ENCODE results near the gene DNAJC11.
"Not testable (repeated sequence)": the region's sequence is repeated elsewhere in the genome, so short reads cannot be mapped to it uniquely, and the experiment has no call there.

DNAJC11 gene

DNA sequence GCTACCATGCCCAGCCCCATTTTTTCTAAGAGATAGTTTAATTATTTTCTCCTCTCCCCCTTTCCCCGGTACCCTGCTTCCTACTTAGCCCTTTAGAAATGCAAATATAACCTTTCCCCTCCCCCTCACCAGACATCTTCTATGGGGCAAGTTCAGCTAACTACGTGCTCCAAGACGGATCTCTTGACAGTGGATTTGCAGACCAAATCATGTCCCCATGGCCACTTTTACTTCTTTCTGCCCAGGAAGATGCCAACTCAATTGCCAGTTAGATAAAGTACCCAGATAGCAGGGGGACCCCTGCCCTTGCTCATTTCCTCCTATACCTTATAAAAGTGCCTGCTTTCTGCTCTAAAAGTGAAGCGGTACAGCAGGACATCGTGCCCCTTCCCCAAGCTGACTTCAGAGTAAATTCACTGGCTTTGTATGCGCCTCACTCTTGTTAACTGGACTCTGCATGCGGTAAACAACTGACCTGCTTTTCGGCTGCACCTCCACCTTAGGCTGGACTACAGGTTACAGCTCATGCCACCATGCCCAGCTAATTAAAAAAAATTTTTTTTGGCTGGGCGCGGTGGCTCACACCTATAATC is 7.4 kb downstream of the DNAJC11 start:
- DNase-seq: no peak

DNA sequence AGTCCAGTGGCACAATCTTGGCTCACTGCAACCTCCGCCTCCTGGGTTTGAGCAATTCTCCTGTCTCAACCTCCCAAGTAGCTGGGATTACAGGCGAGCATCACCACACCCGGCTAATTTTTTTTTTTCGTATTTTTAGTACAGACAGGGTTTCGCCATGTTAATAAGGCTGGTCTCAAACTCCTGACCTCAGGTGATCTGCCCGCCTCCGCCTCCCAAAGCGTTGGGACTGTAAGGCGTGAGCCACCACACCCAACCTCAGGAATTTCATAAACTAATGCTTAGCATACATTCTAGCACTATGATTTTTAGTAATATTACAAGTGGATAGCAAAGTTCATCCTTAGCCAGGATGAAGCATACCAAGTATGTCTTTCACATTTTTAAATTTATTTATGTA is 8.7 kb downstream of the DNAJC11 start:
- no peak for DNase-seq

DNA sequence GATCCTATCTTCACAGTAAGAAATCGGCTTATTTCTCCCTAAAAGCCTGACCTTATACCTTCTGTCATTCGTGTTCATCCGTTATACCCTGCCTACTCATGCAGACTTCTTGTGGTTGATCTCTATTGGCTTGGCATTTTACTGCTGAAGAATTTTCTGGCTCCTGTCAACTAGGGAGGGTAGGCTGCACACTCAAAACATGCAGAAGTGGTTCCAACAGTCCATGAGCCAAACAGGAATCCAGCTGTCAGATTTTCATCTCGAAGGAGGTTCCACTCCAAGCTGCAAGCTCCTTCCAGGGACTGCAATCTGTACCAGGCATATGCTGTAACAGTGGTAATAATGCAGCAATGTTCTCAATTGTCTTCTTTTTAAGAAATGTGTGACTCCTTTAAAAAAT is 10.1 kb downstream of the DNAJC11 start:
- DNase-seq: no peak

DNA sequence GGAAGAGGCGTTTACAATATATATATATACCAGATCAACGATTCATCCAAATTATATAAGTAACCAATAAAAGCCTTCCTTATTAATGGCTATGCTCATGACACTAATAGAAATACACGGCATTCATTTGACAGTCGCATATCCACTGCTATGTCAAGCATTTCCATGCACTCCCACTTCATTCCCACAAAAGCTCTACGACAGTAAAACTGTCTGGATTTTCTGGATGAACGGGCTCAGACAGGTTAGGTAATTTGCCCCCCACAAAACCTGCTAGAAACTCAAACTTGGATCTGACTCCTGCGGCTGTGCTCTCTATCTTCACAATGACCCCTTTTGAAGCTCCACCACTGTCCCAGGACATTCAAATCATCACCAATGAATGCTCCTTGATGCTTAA is 11.4 kb downstream of the DNAJC11 start:
- no peak for DNase-seq

DNA sequence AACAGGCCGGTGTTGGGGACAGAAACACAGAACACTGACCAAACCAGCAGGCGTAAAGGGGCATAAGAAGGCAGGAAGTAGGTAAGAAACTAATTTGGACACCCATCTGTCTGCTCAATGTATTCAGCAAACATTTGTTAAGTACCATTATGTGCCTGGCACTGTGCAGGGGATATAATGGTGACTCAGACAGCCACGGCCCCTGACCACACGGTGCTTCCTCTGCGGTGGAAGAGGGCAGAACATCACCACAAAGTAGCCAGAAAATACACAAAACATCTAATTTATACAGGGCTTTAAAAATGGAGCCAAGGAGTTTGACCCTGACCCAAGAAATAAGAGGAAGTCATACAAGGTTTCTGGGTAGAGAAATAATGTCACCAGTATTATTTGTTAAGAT is 12.9 kb downstream of the DNAJC11 start:
- no peak for DNase-seq

DNA sequence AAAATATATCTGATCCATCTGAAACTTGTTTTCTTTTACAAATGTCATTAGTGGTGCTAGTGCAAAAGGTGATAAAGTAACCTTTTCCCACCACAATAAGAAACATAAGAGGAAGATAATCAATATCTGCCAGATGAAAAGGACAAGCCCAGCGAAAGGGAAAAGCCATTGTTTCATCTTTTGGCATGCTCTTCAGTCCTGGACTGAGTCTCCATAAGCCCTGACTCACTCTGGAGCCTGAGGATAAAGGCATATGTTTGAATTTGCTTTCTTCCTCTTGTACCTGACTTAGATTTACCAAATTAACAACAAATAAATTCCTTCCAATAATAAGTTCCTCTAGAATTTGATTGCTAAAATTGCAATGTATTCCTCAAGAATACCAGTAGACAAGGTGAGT is 13.6 kb downstream of the DNAJC11 start:
- DNase-seq: no peak

DNA sequence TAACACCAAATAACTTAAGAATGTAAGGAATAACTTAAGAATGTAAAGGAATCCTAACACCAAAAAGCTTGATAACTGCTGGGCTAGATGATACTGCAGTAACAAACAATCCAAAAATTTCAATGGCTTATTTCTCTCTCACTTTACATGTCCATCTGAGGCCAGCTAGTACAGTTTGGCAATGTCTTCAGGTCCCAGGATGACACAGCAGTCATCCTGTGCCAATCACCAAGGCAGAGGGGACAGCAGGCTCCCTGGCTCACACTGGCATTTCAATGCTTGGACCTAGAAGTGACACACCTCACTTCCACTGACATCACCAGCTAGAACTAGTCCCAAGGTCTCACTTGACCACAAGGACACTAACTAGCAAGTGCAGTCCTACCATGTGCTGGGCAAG is 15.3 kb downstream of the DNAJC11 start:
- no peak for DNase-seq

DNA sequence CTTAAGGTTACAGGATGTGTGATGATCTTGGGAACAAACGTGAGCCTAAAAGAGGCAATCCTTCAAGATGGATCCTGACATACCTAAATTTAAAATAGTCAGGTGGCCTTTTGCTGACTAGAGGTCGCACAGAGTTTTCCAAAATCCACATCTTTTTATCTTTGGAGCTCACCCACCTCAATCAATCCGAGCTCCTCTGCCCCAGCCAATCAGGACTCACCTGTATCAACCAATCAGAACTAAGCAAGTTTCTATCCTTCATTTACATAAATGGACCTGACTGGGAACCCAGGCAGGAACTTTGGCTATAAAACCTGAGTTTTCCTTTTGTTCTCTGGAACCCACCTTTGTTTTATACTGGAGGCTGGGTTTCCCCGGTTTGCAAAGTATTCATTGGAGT is 16.2 kb downstream of the DNAJC11 start:
- DNase-seq: no peak

DNA sequence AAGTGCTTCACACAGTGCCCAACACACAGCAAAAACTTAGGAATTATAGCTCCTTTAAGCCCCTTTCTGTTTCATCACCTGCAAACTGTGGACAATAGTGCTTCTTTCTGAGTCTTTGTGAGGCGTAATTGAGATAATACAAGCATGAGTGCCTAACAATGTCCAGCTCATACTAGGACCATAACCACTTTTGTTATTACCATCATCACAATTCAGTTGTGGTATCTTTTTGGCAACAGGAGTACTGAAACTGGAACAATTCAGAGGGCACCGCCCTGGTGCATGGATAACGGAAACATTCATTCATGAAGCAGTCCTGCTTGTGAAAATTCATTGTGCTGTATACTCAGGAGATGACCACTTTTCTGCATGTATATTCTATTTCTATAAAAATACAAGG is 18.2 kb downstream of the DNAJC11 start:
- no peak for DNase-seq

DNA sequence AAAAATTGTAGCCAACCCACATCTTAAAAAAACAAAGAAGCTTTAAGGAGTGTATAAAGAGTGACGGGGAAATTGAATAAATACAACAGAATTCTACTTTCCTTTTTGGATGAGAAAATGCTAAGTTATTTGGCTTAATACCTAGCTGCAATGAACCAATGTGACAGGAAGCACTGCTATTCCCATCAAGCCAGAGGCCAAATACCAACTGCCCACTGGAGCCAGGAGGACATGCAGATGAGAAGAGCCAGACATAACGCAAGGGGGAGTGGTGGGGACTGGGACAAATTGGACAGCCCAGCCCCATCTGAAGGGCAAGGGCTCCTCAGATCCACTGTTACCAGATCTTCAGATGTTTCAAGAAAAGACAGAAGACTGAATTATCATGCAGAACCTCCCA is 25.7 kb downstream of the DNAJC11 start:
- DNase-seq: no peak

DNA sequence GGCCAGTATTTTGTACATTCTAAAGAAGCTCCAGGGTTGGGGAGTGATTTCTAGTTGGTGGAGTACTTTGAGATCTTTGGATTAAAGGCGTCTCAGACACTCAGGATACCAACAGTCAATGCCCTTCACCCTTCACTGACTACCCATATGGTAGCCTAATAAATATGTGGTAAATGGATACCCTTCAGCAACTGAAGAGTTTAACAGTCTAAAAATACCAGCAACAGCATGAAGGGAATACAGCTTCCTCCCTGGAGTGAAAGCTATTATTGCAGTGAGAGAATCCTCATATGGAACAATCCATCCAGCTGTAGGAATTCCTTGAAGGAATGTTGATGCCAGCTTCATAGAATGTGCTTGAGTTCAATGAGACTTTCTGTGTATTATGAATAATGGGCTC is 26.8 kb downstream of the DNAJC11 start:
- no peak for DNase-seq

DNA sequence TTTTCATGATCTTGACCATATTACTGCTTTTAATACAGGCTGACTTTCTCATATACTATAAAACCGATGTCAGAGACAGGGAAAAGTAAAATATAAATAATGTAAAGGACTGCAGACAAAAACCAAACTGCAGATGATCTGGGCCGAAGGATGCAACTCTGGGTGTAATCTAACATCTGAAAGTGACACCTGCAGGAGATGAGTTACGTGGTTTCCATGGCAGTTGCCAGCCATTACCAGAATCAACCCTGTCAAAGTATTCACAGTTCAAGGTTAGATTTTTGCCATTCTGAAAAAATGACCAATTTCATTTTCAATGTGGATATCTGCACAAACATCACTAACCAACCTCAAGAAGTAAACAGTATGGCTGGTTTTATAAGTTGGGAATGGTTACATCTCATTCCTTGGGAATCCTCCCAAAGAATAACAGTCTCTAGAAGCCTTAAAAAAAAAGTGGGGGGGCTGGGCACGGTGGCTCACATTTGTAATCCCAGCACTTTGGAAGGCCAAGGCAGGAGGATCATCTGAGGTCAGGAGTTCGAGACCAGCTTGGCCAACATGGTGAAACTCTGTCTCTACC is 27.7 kb downstream of the DNAJC11 start:
- DNase-seq: no peak

DNA sequence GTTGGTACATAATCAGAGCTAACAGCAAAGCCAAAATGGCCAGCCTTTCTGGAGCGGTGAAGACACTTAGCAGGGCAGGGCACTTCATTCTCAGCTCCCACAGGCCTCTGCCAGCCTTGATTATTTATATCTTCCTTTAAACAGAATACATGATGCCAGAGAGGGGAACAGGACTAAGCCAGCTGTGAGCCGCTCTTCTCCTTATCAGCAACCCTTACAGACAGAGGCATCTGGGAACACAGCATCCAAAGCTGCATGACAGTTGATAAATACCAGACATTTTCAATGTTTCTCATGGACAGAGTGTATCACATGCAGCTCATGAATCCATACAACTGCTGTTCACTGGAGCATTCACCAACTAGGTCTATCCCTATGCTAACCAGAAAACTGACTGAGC is 29.1 kb downstream of the DNAJC11 start:
- no peak for DNase-seq

DNA sequence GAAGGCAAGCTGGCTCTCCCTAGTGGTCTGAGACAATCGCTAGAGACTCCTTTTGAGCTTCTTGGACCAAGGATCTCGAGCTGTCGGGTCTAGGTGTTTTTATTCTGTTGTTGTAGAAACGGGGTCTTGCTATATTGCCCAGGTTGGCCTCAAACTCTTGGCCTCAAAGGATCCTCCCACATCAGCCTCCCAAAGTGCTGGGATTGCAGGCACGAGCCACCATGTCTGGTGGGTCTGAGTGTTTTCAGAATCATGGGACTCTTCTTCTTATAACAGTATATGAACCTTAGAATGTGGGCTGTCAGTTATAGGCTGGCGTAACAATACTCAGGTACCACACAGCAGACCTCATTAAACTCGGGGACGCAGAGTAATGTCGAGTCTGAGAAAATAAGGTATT is 33.1 kb downstream of the DNAJC11 start:
- DNase-seq: no peak

DNA sequence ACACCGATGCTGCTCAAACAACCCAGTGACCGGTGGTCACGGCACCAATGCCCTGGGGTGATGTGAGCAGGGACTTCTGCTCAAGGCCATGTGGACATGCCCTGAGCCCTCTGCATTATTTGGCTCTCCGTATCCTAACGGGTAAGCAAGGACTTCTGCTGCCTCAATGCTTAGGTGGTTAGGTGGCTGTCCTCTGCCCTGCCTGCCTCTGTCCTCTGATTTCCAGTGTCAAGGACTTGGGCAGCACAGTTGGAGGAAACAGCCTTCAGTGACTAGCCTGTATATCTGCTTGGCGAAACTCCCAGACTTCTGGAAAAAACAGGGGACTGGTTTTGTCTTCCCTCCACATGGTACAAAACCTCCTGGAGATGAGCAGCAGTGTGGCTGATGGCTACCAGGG is 34.5 kb downstream of the DNAJC11 start:
- DNase-seq: no peak

DNA sequence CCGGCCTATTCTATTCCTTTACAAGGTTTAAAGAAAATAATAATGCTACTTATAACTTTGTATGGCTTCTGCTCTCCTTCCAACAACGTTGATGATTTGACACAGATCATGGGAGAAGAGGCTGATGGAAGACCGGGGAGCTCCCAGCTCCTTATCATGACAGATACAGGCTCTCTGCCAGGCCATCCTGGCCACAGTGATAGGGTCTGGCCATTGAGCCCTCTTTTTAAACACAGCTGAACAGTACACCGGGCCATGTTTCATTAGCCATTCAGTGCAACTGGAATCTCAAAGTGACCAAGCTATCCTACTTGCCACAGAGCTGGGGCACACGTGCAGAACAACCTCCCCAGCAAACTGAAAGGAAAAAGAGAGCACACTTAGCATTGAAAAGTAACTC is 34.9 kb downstream of the DNAJC11 start:
- DNase-seq: no peak

DNA sequence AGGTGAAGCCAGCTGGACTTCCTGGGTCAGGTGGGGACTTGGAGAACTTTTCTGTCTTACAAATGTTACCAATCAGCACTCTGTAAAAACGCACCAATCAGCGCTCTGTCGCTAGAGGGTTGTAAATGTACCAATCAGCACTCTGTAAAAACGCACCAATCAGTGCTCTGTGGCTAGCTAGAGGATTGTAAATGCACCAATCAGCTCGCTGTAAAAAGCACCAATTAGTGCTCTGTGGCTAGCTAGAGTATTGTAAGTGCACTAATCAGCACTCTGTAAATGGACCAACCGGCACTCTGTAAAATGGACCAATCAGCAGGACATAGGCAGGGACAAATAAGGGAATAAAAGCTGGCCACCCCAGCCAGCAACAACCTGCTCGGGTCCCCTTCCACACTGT is 39.1 kb downstream of the DNAJC11 start:
- not testable (repeated sequence) for DNase-seq

DNA sequence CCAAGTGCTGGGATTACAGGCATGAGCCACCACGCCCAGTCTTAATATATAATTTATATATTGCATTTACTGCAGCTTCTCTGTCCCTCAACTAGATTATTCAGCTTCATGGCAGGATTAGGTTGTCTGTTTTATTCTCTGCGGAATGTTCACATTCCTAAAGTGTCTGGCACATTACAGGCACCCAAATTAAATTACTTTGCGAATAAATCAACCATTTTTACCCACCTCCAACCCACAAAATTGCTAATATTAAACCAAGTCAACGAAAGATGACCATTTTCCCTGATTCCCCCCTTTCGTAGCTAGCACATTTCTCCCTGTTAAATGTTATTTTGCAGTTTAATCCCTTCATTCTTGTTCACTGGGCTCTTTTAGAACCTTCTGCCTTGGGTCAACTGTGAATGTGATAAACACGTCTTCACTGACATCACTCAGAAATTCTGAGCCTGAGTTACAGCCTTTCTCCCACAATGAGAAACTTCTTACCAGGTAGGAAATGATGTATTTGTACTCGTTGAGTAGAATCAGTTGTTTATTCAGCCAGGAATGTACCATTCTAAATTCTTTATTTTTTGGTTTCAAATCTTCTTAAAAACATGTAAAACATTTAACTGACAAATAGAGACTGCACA is 41.1 kb downstream of the DNAJC11 start:
- no peak for DNase-seq

DNA sequence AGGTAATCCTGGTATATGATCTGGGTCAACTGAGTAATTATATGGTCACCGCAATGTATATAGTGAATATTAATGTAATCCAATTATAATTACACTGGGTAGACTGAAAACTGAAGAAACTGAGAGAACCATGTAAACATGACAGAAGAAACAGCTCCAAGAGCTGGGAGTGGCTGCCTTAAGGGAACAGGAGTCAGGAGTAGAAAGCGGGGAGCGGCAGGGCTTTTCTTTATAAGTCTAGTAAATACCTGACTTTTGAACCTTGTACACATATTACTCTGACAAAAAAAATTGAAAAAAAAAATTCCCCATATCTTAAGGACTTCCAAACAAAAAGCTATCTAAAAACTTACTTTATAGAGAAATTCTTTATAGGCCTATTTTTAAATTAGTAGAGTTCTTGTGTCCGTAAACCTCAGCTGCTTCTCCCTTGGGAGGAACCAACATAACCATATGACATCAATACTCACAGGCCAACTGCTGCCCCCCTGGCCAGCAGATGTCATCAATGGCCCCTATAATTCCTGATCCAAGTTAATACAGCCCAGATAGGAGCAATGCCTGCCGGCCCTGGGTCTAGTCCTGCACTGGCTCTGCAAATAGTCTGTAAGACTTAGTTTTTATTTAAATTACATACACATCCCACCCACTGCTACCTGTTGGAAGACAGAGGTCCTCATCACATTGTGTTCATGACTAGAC is 43.1 kb downstream of the DNAJC11 start:
- DNase-seq: no peak

DNA sequence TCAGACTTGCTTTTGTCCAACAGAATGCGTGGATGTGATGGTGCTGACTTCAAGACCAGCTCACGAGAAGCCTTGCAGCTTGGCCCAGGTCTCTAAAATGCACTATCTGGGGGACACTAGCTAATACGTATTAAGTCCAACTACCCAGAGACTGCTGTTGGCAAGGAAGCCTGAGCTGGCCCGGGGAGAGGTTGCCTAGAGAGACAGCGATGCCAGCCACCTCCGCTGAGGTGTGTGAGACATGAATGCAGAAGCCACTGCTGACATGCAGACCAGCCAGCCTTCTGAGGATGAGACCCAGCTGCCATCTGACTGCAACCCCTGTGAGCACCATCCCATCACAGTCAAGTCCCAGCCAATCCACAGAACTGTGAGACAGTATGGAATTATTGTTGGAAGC is 44.5 kb downstream of the DNAJC11 start:
- no peak for DNase-seq

DNA sequence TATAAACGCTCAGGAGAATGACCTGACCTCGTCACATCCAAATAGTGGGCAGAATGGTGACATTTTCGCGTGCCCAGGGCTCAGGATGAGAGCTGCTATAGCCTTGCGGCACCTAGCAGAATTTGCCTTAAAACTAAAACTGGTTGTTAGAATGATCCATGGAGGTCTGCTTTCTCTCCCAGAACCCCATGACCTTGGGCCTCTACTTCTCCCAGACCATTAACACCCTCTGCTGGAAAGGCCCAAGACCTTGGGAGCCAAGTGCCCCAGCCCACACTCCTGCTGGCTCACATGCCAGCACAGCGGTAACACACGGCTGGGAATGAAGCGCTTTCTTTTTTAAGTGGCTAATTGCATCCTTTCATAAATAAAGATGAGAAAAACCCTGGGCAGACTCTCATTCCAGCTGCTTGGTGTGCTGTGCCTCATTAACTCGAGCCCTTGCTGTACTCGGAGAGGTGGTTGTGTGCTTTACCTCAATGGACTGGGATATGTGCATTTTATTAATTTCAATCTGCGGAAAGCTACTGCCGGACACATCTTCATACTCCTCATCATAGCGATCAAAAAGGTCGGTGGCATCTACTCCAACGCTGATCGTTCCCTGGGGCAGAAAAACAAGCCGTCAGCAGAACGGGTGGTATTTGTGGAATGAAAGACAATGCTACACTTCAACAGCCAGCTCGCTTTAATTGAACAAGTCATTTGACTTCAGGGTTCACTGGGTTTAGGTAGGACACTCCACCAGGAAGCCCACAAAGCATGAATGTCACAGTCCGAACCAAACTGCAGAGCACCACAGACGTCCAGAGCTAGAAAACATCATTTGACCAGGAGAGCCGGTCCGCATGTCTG is 48.0 kb downstream of the DNAJC11 start:
- DNase-seq: no peak

DNA sequence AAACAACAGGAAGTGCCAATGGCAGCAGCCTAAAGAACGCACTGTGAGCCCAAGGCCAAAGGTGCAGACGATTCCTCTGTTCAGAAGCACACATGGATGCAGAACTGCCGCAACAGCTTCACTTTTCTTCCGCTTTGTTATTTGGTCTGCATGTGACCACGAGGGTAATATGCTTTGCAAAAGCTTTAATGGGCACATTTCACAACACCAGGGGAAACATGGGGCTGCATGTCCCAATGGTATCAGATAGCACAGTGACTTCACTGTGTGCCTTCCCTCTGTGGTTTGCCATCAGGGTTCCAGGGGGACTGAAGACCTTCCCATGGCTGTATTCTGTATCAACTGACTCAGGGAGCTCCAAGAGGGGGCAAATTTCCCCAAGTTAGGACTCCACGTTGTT is 48.6 kb downstream of the DNAJC11 start:
- no peak for DNase-seq

DNA sequence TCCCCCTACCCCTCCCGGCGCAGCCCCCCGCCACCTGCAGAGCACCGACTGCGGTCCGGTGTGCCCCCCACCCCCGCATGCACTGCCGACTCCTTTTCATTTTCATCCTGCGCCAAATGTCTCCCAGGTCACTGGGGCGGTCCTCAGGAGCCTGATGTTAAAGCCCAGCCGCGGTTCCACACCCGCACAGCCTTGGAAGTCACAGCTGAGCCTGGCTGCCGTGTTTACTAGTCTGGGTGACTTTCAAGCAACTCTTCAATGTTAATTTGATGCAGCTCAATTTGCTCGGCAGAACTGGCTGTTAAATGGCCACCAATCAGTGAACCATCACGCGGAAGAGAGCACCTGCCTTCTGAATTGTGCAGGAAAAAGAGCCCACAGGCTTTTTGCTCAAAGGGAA is 49.7 kb downstream of the DNAJC11 start:
- no peak for DNase-seq
